C4-2B (cell line): ENCODE results near the gene TMEM95.

Experiments used
- ZFX ChIP-seq: fragments of 450-650 bp; IDR thresholded peaks from 2 replicates; pipeline ENCODE4 v1.6.1; 2017
- TF ChIP-seq, protein P1 (sequence below): fragments of 450-650 bp; conservative IDR thresholded peaks from 2 replicates; pipeline ENCODE4 v1.5.1; 2017; ENCODE audit warnings: mild to moderate bottlenecking

DNA sequence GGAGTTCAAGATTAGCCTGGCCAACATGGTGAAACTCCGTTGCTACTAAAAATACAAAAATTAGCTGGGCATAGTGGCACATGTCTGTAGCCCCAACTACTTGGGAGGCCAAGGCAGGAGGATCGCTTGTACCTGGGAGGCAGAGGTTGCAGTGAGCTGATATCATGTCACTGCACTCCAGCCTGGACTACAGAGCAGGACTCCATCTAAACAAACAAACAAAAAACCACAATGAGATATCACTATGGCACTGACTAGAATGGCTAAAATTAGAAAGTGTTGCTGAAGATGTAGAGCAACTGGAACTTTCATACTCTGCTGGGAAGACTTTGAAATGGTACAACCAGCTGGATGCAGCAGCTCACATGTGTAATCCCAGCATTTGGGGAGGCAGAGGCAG is 19.4 kb downstream of the TMEM95 start:
- TF ChIP-seq, protein P1, sequence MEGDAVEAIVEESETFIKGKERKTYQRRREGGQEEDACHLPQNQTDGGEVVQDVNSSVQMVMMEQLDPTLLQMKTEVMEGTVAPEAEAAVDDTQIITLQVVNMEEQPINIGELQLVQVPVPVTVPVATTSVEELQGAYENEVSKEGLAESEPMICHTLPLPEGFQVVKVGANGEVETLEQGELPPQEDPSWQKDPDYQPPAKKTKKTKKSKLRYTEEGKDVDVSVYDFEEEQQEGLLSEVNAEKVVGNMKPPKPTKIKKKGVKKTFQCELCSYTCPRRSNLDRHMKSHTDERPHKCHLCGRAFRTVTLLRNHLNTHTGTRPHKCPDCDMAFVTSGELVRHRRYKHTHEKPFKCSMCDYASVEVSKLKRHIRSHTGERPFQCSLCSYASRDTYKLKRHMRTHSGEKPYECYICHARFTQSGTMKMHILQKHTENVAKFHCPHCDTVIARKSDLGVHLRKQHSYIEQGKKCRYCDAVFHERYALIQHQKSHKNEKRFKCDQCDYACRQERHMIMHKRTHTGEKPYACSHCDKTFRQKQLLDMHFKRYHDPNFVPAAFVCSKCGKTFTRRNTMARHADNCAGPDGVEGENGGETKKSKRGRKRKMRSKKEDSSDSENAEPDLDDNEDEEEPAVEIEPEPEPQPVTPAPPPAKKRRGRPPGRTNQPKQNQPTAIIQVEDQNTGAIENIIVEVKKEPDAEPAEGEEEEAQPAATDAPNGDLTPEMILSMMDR: no peak
- no peak for TF ChIP-seq ZFX
